ENCODE results near the gene CAMK1.

- TF ChIP-seq JUN (IDR thresholded peaks at IDR 0.05; ENCODE audit: borderline replicate concordance, insufficient read depth, insufficient read length, low read depth), result no peak
- TF ChIP-seq CTCF (IDR thresholded peaks at IDR 0.05; ENCODE audit: extremely low read depth in 1 of 2, insufficient read depth in 1 of 2, low read depth in 1 of 2, low read length in 2 of 2), result no peak
These were observed 32.9 kb downstream of the CAMK1 start for GRCh38 chr3:9736831-9737230.
